ENCODE results near the gene TMEM41A.
"Not testable (repeated sequence)": the region's sequence is repeated elsewhere in the genome, so short reads cannot be mapped to it uniquely, and the experiment has no call there.

TMEM41A gene

DNA sequence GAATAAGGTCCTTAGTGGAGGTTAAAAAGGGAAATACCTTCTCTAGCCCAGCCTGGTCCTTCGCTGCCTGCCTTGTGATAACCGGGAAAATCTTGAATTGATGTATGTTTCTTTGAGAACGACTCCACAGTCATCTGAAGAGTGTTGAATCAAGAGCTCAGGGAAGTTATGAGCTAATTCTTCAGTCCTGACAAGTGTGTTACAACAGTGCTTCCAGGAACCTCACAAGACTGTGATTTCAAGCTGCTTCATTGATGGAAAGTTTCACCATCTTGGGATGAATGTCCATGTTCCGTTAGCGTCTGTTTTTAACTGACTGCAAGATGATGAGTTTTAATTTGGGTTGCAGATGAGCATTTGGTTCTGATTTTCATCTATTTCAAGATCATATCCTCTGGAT, 12.4 kb downstream of the TMEM41A start:
- DNase-seq, result no peak

- no peak for DNase-seq
Measured at GRCh38 chr3:185484296-185484695, 14.5 kb downstream of the TMEM41A start.

- no peak for DNase-seq
Measured at GRCh38 chr3:185479373-185479945, 19.4 kb downstream of the TMEM41A start.

DNA sequence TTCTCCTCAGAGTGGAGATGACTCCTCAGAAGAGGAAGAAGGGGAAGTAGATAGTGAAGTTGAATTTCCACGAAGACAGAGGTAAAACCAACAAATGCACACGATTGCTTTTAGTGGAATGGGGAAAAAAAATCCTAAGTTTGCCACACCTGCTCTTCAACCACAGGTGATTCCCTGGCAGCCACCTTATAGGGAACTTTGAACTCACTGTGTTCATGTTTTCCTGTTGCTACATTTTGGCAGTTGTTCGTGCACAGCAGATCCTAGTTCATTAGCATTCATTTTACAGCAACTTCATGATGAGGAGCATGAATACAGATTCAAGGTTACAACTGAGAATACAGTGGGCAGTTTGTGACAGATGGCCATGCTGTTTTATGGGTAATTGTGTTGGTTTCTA, 21.5 kb downstream of the TMEM41A start:
- DNase-seq, result no peak

DNA sequence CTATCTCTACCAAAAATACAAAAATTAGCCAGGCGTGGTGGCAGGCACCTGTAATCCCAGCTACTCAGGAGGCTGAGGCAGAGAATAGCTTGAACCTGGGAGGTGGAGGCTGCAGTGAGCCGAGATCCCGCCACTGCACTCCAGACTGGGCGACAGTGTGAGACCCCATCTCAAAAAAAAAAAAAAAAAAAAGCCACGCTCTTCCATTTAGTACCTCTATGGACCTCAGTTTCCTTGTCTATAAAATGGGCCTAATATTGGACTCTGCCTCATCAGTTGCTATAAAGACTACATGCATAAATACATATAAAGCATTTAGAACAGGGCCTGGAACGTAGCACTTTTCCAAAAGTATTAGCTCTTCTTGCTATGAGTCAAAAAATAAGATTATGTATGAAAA, 23.9 kb downstream of the TMEM41A start:
- not testable (repeated sequence) for DNase-seq

GRCh38 chr3:185473290-185473815, 25.5 kb downstream of the TMEM41A start:
- no peak for DNase-seq

DNA sequence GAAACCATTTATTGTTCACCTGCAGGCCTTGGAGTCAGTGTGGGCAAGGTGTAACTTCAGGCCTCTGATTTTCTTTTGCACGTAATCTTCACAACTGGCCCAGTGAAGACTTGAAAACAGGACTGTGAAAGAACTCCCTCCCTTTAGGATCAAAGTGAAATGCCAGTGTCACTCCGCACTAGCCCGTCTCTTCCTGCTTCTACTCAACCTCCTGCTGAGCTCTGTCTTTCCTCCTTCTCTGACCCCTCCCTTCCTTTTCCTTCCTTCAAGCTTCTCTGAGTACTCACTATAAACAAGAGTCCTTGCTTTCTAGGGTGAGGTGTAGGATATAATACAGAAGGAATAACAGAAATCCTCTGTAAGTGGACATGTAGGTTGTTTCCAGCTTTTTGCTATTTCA, 28.5 kb downstream of the TMEM41A start:
- no peak for DNase-seq

DNA sequence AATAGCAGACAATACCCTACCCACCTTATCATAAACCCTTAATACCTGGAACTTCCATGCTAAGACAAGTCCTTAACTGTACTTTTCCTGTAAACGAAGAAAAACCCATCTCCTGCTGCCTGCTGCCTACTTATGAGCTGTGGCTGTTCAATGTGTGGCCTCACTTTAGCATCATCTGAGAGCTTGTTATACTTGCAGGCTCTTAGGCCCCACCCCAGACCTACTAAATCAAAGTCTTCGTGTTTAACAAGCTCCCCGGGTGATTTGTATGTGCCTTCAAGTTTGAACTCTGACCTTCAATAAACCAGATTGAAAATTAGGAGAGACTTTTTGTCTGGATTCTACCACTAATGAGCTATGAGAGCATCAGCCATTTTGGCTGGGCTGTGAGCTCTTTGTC, 29.3 kb downstream of the TMEM41A start:
- DNase-seq, result no peak

DNA sequence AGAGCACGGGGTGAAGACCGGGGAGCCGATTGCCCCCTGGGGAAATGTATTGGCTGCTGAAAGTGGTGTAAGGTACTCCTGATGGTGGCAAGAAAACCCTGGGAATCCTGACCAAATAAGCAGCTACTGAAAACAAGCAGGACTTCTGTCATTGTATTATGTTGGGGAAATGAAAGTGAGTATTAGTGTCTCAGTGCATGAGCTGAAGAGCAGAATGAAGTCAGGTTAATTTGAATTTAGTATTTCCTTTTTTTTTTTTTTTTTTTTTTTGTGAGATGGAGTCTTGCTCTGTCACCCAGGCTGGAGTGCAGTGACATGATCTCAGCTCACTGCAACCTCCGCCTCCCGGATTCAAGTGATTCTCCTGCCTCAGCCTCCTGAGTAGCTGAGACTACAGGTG, 32.7 kb downstream of the TMEM41A start:
- DNase-seq, result not testable (repeated sequence)

GRCh38 chr3:185465471-185465870, 33.4 kb downstream of the TMEM41A start:
- no peak for DNase-seq

- DNase-seq, result no peak
Measured at GRCh38 chr3:185460719-185461350, 38.0 kb downstream of the TMEM41A start.

DNA sequence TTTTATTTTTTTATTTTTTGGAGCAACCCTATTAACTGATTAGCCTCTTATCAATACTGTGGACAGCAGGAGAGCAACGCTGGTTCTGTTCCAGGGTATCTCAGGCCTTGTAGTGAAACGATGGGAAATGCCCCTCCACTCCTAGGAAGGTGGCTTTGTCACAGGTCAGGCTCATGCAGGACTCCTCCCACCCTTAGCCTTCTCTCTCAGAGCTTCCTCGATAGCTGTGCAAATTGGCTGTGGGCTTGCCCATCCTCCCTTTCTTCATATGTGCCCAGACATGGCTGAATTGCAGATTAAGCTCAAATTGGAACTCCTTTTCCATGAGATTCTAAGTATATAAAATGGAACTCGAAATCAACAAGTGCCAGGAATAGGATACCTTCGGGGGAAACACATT, 38.5 kb downstream of the TMEM41A start:
- DNase-seq, result no peak

DNA sequence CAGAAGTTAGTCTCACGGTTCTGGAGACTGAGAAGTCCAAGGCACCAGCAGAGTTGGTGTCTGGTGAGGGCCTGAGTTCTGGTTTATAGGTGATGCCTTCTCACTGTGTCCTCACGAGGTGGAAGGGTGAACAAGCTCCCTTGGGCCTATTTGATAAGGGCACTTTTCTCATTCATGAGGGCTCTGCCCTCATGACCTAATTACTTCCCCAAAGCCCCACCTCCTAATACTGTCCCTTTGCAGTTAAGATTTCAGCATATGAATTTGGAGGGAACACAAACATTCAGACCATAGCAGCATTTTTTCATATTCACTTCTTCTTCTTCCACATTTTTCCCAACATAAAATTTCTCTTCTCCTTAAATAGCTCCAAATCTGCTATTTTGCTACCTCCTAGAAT, 41.5 kb downstream of the TMEM41A start:
- no peak for DNase-seq

- not testable (repeated sequence) for DNase-seq
Measured at GRCh38 chr3:185451432-185451831, 47.4 kb downstream of the TMEM41A start.

DNA sequence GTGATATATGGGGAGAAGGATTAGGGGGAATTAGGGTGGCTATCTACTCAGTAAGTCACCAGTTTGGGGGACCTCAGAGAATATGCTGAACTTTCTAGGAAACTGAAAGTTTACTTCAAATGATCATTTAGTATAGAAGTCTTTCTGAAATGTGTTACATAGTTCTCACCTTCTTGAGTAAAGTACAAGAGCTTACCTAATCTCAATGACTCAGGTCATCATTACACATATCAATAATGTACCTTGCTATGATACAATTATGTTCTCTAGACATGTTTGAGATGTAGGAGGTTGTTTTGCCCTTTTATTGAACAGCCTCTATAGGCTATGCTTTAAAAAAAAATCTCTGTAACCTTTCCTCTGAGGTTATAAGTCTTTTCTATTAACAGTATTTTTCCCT, 50.7 kb downstream of the TMEM41A start:
- DNase-seq, result no peak

- no peak for DNase-seq
Measured at GRCh38 chr3:185444329-185444728, 54.5 kb downstream of the TMEM41A start.

DNA sequence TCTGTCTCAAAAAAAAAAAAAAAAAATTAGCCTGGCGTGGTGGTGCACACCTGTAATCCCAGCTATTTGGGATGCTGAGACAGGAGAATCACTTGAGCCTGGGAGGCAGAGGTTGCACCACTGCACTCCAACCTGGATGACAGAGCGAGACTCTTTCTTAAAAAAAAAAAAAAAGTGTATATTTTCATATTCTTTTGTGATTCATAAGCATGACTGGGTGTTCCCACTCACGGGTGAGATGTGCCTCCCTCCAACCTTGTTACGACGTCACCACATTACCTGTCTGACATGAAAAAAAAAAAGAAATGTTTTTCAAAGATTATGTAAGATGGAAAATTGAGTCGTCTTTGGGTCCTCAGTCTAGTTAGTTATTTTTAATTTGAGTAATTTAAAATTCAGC, 56.8 kb downstream of the TMEM41A start:
- no peak for DNase-seq

DNA sequence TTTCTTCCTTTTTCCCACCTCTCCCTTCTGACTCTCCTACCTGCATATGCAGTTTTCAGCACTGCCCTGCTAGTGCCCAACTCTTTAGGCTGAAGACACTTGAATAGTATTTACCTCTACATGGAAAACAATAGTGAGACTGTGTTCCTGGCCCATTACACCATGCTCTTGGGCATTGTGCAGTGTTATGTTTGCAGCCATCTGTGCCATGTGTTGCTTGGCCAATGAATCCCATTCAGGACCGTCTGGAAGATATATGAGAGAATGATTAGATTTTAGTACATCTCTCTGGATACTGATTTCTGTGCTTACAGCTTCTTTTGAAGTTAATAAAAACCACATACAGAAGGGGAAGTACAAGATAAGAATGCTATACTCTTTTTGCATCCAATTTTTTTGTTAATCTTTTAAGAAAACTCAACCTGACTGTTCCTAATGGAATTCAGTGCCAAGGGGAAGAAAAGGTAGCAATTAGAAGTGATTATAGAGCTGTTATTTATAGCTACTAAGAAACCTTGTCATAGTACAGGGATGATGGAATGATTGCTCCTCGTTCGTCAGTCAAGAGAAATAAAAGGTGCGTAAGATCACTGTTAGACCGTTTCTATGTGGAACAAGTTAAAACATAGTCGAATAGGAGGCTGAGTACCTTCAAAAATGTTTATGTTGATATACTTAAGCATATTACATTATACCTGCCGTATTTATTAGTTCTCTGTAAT, 58.9 kb downstream of the TMEM41A start:
- DNase-seq, result no peak

All from GF-D8 (cell line).